ENCODE results near the gene IL22.
A peak's percentile ranks its signal among the peaks of the same experiment; 100 is the strongest.

Gene IL22, protein sequence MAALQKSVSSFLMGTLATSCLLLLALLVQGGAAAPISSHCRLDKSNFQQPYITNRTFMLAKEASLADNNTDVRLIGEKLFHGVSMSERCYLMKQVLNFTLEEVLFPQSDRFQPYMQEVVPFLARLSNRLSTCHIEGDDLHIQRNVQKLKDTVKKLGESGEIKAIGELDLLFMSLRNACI

DNA sequence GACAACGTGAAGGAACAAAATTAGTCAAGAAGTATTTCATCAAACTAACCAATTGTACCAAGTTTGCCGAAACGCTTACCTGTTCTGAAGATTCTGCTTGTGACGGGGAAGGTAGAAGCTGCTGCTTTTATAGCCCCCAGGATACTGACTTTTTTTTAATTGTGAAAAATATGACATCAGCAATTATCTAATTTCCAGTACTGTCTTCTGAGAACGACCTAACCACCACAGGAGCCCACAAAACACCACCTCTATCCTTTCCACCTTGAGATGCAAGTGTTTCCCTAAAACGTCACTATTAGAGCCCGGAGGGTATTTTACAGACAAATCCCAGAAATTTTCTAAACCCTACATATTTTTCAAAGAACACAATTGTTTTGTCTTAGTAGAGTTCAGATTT is at the start of gene IL22:
Gene IL22, minus strand, starts transcription at position 101 of the 400 bp plus-strand sequence. CDS start 156 bp downstream, outside the sequence.
- DNase-seq, result no peak

DNA sequence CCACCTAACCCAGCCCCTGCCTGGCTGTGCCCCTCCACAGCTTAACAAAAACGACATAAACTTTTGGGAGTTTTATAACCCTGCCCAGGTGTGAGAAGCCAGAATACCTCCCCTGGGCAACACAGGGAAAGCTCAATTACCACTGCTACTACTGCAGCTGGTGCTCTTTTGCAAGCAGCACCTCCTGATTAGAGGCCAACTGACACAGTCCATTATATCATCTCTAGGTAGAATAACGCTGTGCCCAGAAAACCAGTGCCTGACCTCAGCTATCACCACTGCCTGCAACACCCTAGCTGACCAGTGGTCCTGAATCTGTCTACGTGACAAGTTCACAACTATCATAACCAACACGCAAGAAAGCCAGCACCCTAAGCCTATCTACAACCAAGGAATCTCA is 44.5 kb upstream of the IL22 start:
- no peak for DNase-seq

DNA sequence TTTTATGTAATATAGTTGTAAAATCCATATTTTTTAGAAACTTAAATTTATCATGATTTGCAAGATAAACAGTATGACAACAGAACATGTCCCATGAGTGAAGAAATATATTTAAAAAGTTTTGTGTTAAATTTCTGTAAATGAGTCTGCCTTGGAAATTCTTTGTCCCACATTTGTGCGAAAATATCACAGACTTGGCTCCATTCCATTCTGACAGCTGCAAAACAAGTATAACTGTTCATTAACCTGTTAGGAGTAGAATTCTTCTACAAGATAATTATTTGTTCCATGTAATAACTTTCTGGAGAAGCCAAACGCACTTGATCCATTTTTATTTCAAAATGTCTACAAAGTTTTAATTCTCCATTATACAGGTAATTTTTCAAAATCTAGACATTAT is 40.8 kb upstream of the IL22 start:
- no peak for DNase-seq

- no peak for DNase-seq
Measured at GRCh38 chr12:68293347-68293746, 39.9 kb upstream of the IL22 start.

GRCh38 chr12:68292151-68292943 is 38.9 kb upstream of the IL22 start:
- no peak for DNase-seq

GRCh38 chr12:68291396-68292036 is 38.1 kb upstream of the IL22 start:
- DNase-seq, result no peak

- DNase-seq, result no peak
Measured at GRCh38 chr12:68290126-68290525, 36.7 kb upstream of the IL22 start.

GRCh38 chr12:68287106-68287505 is 33.7 kb upstream of the IL22 start:
- DNase-seq, result no peak

GRCh38 chr12:68286396-68286795 is 33.0 kb upstream of the IL22 start:
- DNase-seq, result peak; percentile 34

DNA sequence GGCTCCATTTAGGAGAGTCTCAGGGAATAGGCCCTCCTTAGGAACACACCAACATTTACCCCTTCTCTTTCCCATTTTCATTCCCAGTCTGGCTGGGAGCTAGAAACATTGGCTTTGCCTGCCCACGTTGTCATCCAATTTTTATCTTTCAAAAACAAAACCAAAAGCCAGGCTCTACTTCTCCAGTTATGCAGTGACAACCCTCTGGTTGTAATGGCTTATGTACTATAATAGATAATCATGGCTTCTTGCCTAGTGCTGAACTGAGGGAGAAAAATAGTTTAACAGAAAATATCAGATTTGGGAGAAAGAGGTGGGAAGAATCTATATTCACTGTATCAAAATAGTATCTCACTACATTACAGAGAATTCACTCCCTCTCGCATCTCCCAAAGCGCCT is 32.1 kb upstream of the IL22 start:
- no peak for DNase-seq

GRCh38 chr12:68281322-68282077 is 28.1 kb upstream of the IL22 start:
- DNase-seq, result no peak

- DNase-seq, result peak; percentile 52
Measured at GRCh38 chr12:68280240-68280639, 26.8 kb upstream of the IL22 start.

DNA sequence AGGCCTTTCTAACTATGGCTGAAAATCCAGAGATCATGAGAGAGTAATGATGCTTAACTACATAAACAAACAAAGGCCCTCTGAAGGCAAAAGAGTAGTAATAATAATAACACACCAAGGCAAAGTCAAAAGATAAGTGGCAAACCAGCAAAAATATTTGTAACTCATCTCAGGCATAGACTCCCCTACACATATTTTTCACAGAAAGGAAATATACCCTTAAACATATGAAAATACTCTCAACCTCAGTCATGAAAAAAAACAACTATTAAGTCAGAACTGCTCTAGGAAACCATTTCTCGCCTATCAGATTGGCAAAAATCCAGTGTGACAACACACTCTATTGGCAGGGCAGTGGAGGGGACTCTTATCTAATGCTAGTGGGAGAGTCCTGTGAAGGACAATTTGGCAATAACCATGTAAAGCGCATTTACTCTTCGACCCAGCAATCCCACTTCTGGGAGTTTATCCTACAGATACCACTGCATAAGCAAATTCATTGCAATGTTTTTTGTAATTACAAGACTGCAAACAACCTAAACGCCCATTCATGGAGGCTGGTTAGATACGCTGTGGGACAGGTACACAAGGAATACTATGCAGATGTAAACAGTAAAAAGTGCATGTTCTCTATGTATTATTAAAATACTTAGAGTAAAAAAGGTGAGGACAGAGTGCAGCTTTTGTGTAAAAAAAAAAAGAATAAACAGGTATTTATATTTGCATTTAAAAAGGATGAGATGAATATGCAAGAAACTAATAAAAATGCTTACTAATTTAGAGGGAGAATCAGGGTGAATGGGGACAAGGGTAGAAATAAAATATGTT is 26.0 kb upstream of the IL22 start:
- DNase-seq, result no peak

- DNase-seq, result no peak
Measured at GRCh38 chr12:68276402-68276930, 23.1 kb upstream of the IL22 start.

GRCh38 chr12:68272732-68273131 is 19.3 kb upstream of the IL22 start:
- no peak for DNase-seq

GRCh38 chr12:68271346-68271745 is 17.9 kb upstream of the IL22 start:
- no peak for DNase-seq

DNA sequence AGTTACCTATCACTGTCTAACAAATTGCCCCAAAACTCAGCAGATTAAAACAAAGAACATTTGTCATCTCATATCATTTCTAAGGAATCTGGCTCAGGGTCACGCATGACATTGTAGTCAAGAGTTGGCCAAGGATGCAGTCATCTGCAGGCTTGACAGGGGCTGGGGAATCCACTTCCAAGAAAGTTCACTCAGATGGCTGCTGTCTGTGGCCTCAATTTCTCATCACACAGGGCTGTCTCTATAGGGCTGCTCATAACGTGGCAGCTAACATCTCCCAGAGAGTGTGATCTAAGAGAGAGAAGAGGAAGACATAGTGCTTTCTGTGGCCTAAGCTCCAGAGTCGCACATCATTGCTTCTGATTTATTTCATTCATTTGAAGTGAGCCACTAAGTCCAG is 17.0 kb upstream of the IL22 start:
- DNase-seq, result no peak

DNA sequence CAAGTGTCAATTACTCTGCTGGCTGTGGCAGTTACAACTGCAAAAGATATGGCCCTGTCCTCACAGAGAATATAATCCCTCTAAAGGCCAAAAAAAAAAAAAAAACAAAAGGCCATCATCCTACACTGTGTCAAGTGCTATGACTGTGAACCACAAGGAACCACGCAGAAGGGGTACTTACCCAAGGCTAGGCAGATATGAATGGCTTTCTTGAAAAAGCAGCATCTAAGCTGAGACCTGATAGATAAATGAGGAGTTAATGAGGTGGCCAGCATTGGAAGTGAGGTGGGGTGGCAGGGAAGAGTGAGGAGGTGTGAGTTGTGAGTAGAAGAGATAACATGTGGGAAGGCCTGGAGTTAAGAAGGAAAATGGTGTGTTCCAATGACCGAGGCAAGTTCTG is 16.4 kb upstream of the IL22 start:
- no peak for DNase-seq

GRCh38 chr12:68268967-68269366 is 15.6 kb upstream of the IL22 start:
- no peak for DNase-seq

DNA sequence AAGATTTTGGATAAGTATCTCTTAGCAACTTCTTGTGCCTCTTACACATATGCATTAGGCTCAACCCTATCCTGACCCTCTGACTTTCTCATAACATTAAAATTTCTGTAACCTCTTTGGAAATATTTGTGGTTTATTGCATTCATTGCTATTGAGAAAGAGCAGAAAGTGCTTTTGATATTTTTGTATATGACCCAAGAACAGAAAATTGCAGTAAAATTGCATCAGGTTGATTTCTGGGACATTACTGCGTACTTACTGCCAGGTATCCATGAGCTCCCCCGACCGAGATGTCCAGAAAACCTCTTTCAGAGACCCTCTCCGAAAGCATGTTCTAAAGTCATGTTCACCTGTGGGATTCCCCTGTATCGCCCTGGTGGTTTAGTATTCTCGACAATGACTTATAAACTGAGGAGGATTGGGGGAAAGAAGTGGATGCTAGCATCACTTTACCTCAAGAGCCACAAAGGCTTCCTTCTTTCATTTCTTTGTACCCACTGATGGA is 14.5 kb upstream of the IL22 start:
- DNase-seq, result no peak

DNA sequence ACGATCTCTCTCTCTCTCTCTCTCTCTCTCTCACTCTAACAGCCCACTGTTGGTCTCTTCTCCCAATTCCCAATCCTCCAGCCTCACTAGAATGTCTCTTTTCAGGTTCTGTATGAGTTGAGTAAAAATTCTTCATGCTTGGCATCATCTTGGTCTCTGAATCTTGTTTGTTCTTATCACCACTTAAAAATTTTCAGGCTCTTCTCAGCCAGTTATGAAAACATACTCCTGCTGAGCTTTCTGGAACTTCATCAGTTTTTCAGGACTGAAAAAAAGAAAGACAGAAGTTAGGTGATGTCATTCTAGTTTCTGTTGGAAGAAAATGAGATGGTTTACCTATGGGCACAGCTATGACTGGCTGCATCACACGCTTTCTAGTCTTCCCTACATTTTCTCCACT is 11.5 kb upstream of the IL22 start:
- DNase-seq, result no peak
